Measurements from ENCODE around the gene CDC123.
"Not testable (repeated sequence)": the region's sequence is repeated elsewhere in the genome, so short reads cannot be mapped to it uniquely, and the experiment has no call there.

Gene CDC123

DNA sequence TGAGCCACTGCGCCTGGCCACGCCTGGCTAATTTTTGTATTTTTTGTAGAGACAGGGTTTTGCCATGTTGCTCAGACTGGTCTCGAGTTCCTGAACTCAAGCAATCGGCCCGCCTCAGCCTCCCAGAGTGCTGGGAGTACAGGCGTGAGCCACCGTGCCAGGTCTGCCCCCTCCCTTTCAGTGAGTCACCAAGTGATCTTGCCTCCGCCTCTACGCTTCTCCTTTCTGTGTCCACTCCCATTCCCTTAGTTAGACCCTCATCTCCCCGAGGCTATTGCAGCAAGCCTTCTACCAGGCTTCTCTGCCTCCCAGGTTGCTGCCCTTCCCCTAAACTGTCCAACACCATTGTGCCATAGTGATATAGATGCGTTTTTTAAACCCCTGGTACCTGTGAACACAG is 32.9 kb downstream of the CDC123 start:
- H3K9me3 ChIP-seq, result no peaks in the 10 kb centered on the region

DNA sequence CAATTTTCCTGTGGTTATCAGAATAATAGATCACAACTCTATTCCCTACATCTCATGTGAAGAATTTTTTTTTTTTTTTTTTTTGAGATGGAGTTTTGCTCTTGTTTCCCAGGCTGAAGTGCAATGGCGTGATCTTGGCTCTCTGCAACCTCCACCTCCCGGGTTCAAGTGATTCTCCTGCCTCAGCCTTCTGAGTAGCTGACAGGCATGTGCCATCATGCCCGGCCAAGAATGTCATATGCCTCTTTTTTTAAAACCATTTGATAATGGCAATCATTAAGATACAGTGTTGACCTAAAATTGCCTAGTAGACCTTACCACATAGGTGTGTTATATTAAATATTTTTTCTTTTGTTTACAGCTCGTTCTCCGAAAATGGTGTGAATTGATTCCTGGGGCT is 38.7 kb downstream of the CDC123 start:
- DNase-seq (ENCODE audit: low spot score in 2 of 2); H3K9me3 ChIP-seq; H3K4me1 ChIP-seq; H3K4me3 ChIP-seq; H3K27me3 ChIP-seq (ENCODE audit: low read depth); in situ Hi-C loops (cut with MboI; ENCODE audit: low sequenced_read_pairs): not testable (repeated sequence)
- H3K36me3 ChIP-seq (replicated peaks), result peaks cover 65% of the 10 kb centered on the region

More for the DNA sequence above, 32.9 kb downstream of the CDC123 start:
- DNase-seq (ENCODE audit: low spot score in 2 of 2), result no peak
- in situ Hi-C loops (cut with MboI; ENCODE audit: low sequenced_read_pairs), result no loop called here
- Histone ChIP-seq H3K4me3 (no peak overlapping the region), H3K4me1 (peaks cover 6% of the 10 kb centered on the region; the same call in 1 of the 2 replicates), H3K36me3 (replicated peaks) (peaks cover 52% of the 10 kb centered on the region), H3K27me3 (ENCODE audit: low read depth) (no peaks in the 10 kb centered on the region)

DNA sequence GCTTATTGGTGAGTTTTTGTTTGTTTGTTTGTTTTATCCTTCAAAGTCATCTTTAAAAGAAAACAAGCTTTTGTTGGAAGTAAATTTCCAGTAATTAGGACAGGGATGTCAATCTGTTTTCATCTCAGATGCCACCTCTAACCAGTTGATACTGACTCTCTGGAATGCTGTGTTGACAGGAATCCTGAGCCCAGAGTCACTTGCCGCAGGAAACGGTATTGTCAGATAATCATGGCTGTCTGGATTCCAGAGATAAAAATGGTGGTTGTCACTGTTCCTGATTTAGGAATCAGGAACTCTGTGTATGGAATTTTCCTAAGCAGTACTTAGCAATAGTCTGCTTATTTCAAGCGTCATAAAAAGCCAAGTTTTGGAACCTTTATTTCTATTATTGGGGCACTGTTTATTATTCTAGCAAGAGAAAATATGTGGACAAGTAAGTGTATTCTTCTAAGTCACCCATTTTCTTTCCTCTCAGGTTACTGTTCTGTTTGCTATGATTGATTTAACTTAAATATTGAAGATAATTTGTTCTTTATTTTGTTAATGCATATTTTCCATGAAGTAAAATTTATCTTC is 39.2 kb downstream of the CDC123 start:
- in situ Hi-C loops (cut with MboI; ENCODE audit: low sequenced_read_pairs), result no loop called here
- peaks cover 66% of the 10 kb centered on the region for H3K36me3 ChIP-seq (replicated peaks)
- H3K4me1 ChIP-seq, result peaks cover 9% of the 10 kb centered on the region; the same call in 1 of the 2 replicates
- no peak overlapping the region for H3K4me3 ChIP-seq
- no peaks in the 10 kb centered on the region for H3K27me3 ChIP-seq (ENCODE audit: low read depth)
- DNase-seq (ENCODE audit: low spot score in 2 of 2), result no peak
- H3K9me3 ChIP-seq, result no peaks in the 10 kb centered on the region

DNA sequence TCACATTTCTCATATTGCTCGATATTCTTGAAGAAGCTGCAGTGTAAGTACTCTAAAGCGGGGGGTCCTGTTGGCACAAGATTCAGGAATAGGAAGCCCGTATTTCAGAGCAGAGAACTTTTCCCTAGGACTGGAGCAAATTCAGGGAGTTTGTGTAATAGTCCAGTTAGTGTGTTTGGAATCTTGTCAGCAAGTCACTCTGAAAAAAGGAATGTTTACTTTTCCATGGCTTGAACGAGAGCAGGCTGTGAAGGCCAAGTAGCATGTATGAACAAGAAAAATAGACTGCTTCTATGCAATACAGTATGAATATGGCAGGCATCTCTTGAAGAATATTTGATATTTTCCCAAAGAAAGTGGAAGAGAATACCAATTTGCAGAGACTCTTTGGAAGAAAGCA is 39.8 kb downstream of the CDC123 start:
- DNase-seq (ENCODE audit: low spot score in 2 of 2), result no peak
- in situ Hi-C loops (cut with MboI; ENCODE audit: low sequenced_read_pairs), result no loop called here
- Histone ChIP-seq H3K36me3 (replicated peaks) (peaks cover 66% of the 10 kb centered on the region), H3K9me3 (no peaks in the 10 kb centered on the region), H3K27me3 (ENCODE audit: low read depth) (no peaks in the 10 kb centered on the region), H3K4me1 (peaks cover 14% of the 10 kb centered on the region), H3K4me3 (no peak overlapping the region)

DNA sequence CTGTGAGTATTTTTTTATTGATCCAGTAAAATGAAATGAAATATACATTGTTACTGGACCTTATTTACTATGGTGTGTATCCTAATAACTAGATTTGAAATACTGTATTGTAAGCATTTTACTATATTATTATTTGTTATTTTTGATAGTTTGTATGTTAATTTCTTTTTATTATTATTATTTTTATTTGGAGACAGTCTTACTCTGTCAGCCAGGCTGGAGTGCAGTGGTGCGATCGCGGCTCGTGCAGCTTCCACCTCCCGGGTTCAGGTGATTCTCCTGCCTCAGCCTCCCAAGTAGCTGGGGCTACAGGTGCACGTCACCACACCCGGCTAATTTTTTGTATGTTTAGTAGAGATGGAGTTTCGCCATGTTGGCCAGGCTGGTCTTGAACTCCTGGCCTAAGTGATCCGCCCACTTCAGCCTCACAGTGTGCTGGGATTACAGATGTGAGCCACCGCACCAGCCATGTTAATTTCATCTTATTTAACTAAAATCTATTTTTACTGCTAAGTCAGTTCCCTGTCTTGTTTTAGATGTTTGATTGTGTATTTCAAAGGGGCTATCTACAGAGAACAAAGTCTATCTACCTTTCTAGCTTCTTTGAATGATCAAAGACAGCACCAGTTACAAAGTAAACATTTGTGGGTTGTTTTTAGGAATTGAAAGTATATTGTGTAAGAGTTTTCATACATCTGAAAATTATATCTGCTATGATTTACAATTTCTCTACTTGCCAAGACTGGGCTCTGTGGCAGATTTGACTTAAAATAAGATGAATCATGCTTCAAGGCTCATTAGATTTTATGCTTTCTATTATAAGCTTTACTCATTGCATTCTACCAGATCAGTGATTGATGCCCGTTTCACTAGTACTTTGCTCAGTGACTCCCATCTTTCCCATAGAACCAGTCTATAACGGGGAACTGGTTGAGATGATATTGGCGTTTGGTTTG is 41.6 kb downstream of the CDC123 start:
- DNase-seq (ENCODE audit: low spot score in 2 of 2), result no peak
- H3K4me3 ChIP-seq, result no peak overlapping the region
- H3K27me3 ChIP-seq (ENCODE audit: low read depth), result no peaks in the 10 kb centered on the region
- H3K9me3 ChIP-seq, result no peaks in the 10 kb centered on the region
- in situ Hi-C loops (cut with MboI; ENCODE audit: low sequenced_read_pairs), result no loop called here
- peaks cover 19% of the 10 kb centered on the region for H3K4me1 ChIP-seq
- H3K36me3 ChIP-seq (replicated peaks), result peaks cover 61% of the 10 kb centered on the region

DNA sequence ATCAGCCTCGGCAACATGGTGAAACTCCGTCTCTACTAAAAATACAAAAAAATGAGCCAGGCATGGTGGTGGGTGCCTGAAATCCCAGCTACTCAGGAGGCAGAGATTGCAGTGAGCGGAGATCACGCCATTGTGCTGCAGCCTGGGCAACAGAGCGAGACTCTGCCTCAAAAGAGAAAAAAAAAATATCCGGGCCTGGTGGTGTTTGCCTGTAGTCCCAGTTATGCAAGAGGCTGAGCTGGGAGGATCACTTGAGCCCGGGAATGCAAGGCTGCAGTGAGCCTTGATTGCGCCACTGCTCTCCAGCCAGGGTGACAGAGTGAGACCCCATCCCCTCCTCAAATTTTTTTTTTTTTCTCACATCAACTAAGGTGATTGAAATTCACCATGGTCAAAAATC is 42.8 kb downstream of the CDC123 start:
- in situ Hi-C loops (cut with MboI; ENCODE audit: low sequenced_read_pairs), result no loop called here
- no peak overlapping the region for H3K4me3 ChIP-seq
- no peaks in the 10 kb centered on the region for H3K9me3 ChIP-seq
- H3K4me1 ChIP-seq, result peaks cover 16% of the 10 kb centered on the region
- peaks cover 63% of the 10 kb centered on the region for H3K36me3 ChIP-seq (replicated peaks)
- H3K27me3 ChIP-seq (ENCODE audit: low read depth), result no peaks in the 10 kb centered on the region
- DNase-seq (ENCODE audit: low spot score in 2 of 2), result no peak

DNA sequence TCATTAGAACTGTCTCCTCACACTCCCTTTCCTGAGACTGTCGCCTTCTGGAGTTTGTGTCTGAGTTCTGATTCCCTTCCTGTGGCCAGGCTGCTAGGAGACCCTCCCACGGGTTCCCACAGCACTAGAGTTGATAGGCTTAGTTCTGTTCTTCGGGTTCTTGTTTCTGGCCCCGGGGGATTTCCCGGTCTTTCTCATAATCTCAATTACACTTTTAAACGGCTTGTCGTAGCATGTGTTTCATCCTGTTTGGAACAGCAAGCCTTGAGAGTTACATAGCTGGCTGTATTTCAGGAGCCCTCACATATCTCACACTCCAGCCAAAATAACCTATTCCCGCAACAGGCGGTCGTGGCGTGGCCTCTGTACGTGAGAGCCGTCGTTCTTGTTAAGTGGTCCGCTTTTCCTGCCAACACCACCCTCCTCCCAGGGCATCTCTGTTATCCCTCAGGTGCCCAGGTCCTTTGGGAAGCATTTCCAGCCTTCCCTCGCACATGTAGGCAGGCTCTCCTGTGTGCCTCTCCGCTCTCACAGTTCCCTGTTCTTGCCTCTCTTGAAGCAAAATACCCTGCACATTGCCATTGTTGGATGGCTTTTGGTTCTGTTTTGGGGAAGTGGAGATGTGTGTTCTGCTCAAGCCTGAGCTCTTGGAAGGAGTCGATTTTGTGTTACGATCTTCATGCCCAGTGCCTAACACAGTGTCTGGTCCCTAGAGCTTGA is 46.0 kb downstream of the CDC123 start:
- peak in 1 of 2 experiments; percentile 20 for DNase-seq (ENCODE audit: low spot score in 2 of 2)
- peaks cover 16% of the 10 kb centered on the region for H3K4me1 ChIP-seq
- no peaks in the 10 kb centered on the region for H3K27me3 ChIP-seq (ENCODE audit: low read depth)
- H3K36me3 ChIP-seq (replicated peaks), result peaks cover 59% of the 10 kb centered on the region
- no peak overlapping the region for H3K4me3 ChIP-seq
- in situ Hi-C loops (cut with MboI; ENCODE audit: low sequenced_read_pairs), result no loop called here
- no peaks in the 10 kb centered on the region for H3K9me3 ChIP-seq

DNA sequence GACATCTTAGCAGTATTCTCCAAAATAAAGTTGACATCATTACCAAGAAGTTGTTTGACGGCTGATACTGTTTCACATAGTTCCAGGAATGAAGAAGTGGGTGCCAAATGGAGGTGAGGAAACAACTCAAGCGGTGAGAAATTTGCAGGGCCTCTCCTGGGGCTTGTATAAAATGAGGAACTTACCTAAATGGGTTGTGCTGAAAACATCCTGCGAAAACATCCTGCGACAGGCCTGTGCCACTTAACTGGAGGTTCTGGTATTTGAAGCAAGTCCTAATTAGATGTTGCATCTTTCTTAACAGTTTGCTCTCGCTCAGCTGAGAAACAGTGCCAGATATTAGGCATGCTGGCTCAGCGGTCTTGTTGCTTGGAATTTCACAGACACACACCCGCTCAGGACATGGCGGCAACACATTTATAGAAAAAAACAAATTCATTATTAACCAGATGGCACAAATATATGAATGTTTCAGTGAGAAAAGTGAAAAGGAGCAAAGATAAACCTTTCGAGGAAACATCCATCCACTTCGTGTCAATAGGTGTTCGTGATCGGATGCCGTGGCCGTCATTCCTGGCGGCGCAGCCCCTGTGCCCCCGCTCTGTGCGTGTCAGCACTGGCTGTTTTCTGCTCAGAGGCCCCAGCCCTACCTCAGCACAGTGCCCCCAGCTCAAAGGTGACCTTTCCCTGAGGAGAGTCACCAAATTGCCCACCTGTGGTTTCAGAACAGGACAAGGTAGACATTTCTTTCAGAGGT is 48.1 kb downstream of the CDC123 start:
- H3K27me3 ChIP-seq (ENCODE audit: low read depth), result no peaks in the 10 kb centered on the region
- no peak for DNase-seq (ENCODE audit: low spot score in 2 of 2)
- H3K9me3 ChIP-seq, result no peaks in the 10 kb centered on the region
- peaks cover 41% of the 10 kb centered on the region for H3K36me3 ChIP-seq (replicated peaks)
- H3K4me1 ChIP-seq, result peaks cover 16% of the 10 kb centered on the region
- in situ Hi-C loops (cut with MboI; ENCODE audit: low sequenced_read_pairs), result no loop called here
- no peak overlapping the region for H3K4me3 ChIP-seq

DNA sequence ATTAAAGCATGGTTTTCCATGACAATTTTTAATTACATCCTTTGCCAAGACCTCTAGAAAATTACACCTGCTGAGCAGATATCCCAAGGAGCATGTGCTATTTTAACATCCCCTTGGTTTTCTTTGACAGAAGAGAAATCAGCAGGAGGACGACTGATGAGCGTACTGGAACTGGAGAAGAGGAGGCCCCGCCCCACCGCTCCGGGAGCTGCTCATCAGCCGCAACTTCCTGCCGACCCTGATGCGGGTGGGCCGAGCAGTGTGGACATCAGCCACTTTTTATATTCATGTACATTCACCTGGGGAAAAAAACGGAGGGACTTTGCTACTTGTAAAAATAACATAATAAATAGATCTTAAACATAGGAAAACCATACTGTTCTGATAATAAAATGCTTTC is 54.2 kb downstream of the CDC123 start:
- in situ Hi-C loops (cut with MboI; ENCODE audit: low sequenced_read_pairs), result loop anchor here (25.0 kb wide), 1 partner anchor 812 kb away; no protein-coding TSS in a partner anchor

DNA sequence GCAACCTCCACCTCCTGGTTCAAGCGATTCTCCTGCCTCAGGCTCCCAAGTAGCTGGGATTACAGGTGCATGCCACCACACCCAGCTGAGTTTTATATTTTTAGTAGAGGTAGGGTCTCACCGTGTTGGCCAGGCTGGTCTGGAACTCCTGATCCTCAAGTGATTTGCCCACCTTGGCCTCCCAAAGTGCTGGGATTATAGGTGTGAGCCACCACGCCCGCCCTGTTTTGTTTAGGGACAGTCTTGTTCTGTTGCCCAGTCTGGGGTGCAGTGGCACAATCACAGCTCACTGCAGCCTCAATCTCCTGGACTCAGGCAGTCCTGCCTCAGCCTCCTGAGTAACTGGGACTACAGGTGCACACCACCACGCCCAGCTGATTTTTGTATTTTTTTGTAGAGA is 54.7 kb downstream of the CDC123 start:
- H3K9me3 ChIP-seq; H3K4me1 ChIP-seq; H3K27me3 ChIP-seq (ENCODE audit: low read depth); DNase-seq (ENCODE audit: low spot score in 2 of 2); H3K4me3 ChIP-seq: not testable (repeated sequence)
- H3K36me3 ChIP-seq (replicated peaks), result peaks cover 26% of the 10 kb centered on the region
- in situ Hi-C loops (cut with MboI; ENCODE audit: low sequenced_read_pairs), result loop anchor here (25.0 kb wide), 1 partner anchor 812 kb away; no protein-coding TSS in a partner anchor

More for the DNA sequence above, 54.2 kb downstream of the CDC123 start:
- no peak overlapping the region for H3K4me3 ChIP-seq
- no peaks in the 10 kb centered on the region for H3K27me3 ChIP-seq (ENCODE audit: low read depth)
- peaks cover 31% of the 10 kb centered on the region for H3K36me3 ChIP-seq (replicated peaks)
- H3K4me1 ChIP-seq, result peaks cover under 1% of the 10 kb centered on the region
- no peak for DNase-seq (ENCODE audit: low spot score in 2 of 2)
- H3K9me3 ChIP-seq, result no peaks in the 10 kb centered on the region

DNA sequence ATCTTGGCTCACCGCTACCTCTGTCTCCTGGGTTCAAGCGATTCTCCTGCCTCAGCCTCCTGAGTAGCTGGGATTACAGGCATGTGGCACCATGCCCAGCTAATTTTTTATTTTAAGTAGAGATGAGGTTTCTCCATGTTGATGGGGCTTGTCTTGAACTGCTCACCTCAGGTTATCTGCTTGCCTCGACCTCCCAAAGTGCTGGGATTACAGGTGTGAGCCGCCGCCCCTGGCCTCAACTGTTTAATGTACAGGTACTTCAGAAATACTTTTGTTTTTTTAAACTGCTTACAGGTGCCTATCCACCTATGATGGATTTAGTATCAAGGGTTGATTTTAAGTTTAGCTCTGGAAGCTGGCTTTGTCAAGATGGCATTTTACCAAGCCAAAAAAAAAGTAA is 55.6 kb downstream of the CDC123 start:
- in situ Hi-C loops (cut with MboI; ENCODE audit: low sequenced_read_pairs), result loop anchor here (25.0 kb wide), 1 partner anchor 811 kb away; no protein-coding TSS in a partner anchor
- no peaks in the 10 kb centered on the region for H3K27me3 ChIP-seq (ENCODE audit: low read depth)
- H3K36me3 ChIP-seq (replicated peaks), result peaks cover 17% of the 10 kb centered on the region
- DNase-seq (ENCODE audit: low spot score in 2 of 2), result no peak
- no peak overlapping the region for H3K4me3 ChIP-seq
- no peaks in the 10 kb centered on the region for H3K9me3 ChIP-seq
- peaks cover 2% of the 10 kb centered on the region for H3K4me1 ChIP-seq

DNA sequence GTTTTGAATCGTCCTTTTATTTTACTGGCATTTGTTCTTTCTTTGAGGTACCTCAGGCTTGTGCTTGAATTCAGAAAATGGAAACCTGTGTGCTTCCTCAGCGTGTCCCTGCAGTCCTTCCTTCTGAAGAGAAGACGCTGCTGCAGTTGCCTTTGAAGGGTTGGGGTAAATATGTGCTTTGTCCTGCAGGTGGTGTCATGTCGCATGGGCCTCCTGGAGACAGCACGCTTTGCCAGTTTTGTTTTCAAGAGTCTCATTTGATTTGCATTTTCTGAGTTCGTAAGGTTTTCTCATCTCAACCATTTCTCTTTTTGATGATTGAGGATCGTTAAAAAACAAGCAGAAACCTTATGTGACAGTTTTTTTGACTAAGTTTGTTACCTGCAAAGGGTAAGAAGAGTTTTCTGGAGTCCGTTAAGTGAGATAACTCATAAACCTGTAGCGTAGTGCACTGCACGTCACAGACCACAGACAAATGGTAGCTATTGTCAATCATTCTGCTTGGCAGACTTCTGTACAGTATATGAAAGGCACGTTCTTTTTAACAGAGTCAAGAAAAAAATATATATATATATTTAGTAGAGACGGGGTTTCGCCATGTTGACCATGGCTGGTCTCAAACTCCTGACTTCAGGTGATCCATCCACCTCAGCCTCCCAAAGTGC is 57.0 kb downstream of the CDC123 start:
- H3K4me3 ChIP-seq, result no peak overlapping the region
- peaks cover 16% of the 10 kb centered on the region for H3K36me3 ChIP-seq (replicated peaks)
- DNase-seq (ENCODE audit: low spot score in 2 of 2), result peak in 1 of 2 experiments; percentile 40
- H3K4me1 ChIP-seq, result peaks cover 2% of the 10 kb centered on the region
- in situ Hi-C loops (cut with MboI; ENCODE audit: low sequenced_read_pairs), result loop anchor here (25.0 kb wide), 1 partner anchor 809 kb away; no protein-coding TSS in a partner anchor
- no peaks in the 10 kb centered on the region for H3K9me3 ChIP-seq
- no peaks in the 10 kb centered on the region for H3K27me3 ChIP-seq (ENCODE audit: low read depth)
